ENCODE measurements around the gene FGB.

Gene FGB

DNA sequence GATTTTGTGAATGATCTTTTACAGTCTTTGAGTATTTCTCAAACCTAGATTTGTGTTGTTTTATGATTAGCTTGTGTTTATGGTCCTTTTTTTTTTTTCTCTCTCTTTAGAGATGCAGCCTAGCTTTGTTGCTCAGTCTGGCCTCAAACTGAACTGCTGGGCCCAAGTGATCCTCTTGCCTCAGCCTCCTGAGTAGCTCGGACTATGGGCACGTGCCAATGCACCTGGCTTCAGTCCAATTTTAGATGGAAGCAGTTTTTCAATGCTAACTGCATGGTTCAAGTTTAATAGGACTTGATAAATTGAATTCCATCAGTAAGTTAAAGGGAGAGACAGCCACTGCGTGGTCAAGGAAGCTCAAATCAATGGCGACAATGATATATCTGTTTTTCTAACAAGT lies 53.5 kb downstream of the FGB start:
- H3F3A ChIP-seq (ENCODE audit: insufficient read depth, low read length): no peaks in the 10 kb centered on the region
- H3K4me3 ChIP-seq (ENCODE audit: low read depth, low read length, poor library complexity, severe bottlenecking): no peak overlapping the region
- H3K36me3 ChIP-seq (ENCODE audit: insufficient read depth, low read length): no peaks in the 10 kb centered on the region
- no peak overlapping the region for H3K4me2 ChIP-seq (ENCODE audit: low read length)
- H3K9ac ChIP-seq (ENCODE audit: low read length): no peak overlapping the region
- H3K9me3 ChIP-seq (ENCODE audit: low read length): no peaks in the 10 kb centered on the region
- peaks cover 8% of the 10 kb centered on the region for H3K4me1 ChIP-seq (ENCODE audit: insufficient read depth, low read length, severe bottlenecking)
- no peak overlapping the region for H2AFZ ChIP-seq (ENCODE audit: low read length)
- no peaks in the 10 kb centered on the region for H3K9me2 ChIP-seq (ENCODE audit: low read depth, low read length)
- no peaks in the 10 kb centered on the region for H3K79me2 ChIP-seq (ENCODE audit: insufficient read depth, low read length)
- H3K27me3 ChIP-seq (ENCODE audit: insufficient read depth, low read length): no peaks in the 10 kb centered on the region
- no peaks in the 10 kb centered on the region for H4K20me1 ChIP-seq (ENCODE audit: insufficient read depth, low read length)
- H3K27ac ChIP-seq (ENCODE audit: low read depth, low read length, poor library complexity, severe bottlenecking): no peak overlapping the region
- TF ChIP-seq CTCF (IDR thresholded peaks at IDR 0.05; ENCODE audit: low read length): no peak
- TF ChIP-seq EZH2 (IDR thresholded peaks at IDR 0.05; ENCODE audit: borderline replicate concordance, low read length): no peak

GRCh38 chr4:154616731-154617130 lies 53.9 kb downstream of the FGB start:
- no peaks in the 10 kb centered on the region for H4K20me1 ChIP-seq (ENCODE audit: insufficient read depth, low read length)
- TF ChIP-seq CTCF (IDR thresholded peaks at IDR 0.05; ENCODE audit: low read length): no peak
- TF ChIP-seq EZH2 (IDR thresholded peaks at IDR 0.05; ENCODE audit: borderline replicate concordance, low read length): no peak
- H3K27me3 ChIP-seq (ENCODE audit: insufficient read depth, low read length): no peaks in the 10 kb centered on the region
- no peak overlapping the region for H3K9ac ChIP-seq (ENCODE audit: low read length)
- H3K36me3 ChIP-seq (ENCODE audit: insufficient read depth, low read length): no peaks in the 10 kb centered on the region
- no peaks in the 10 kb centered on the region for H3K79me2 ChIP-seq (ENCODE audit: insufficient read depth, low read length)
- H3K4me3 ChIP-seq (ENCODE audit: low read depth, low read length, poor library complexity, severe bottlenecking): no peak overlapping the region
- H2AFZ ChIP-seq (ENCODE audit: low read length): no peak overlapping the region
- H3K4me2 ChIP-seq (ENCODE audit: low read length): no peak overlapping the region
- H3F3A ChIP-seq (ENCODE audit: insufficient read depth, low read length): no peaks in the 10 kb centered on the region
- no peaks in the 10 kb centered on the region for H3K9me3 ChIP-seq (ENCODE audit: low read length)
- H3K27ac ChIP-seq (ENCODE audit: low read depth, low read length, poor library complexity, severe bottlenecking): no peak overlapping the region
- no peaks in the 10 kb centered on the region for H3K9me2 ChIP-seq (ENCODE audit: low read depth, low read length)
- peaks cover 8% of the 10 kb centered on the region for H3K4me1 ChIP-seq (ENCODE audit: insufficient read depth, low read length, severe bottlenecking)

DNA sequence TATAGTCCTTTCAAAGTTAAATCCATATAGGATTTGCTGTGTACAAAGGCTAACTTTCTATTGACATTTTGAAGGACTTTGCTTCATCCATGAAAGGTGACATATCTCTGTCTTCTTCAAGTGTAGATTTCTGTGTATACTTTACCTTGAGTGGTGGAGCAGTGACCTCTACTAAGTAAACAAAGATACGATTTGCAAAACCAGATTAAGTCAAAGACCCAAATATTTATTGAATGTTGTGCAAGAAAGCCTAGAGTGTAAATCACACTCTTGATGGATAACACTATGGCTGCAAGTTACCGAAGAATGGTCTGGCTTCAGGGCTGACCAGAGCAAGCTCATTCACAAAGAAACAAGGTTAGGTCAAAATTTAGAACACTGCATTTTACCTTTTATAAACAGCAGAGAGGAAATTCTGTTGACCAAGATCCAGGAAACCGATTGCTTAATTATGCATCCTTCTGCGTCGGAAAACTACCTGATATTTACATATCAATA lies 55.1 kb downstream of the FGB start:
- Histone ChIP-seq H3K4me1 (ENCODE audit: insufficient read depth, low read length, severe bottlenecking) (peaks cover 8% of the 10 kb centered on the region), H3K4me3 (ENCODE audit: low read depth, low read length, poor library complexity, severe bottlenecking) (no peak overlapping the region), H3F3A (ENCODE audit: insufficient read depth, low read length) (no peaks in the 10 kb centered on the region), H3K9me2 (ENCODE audit: low read depth, low read length) (no peaks in the 10 kb centered on the region), H3K79me2 (ENCODE audit: insufficient read depth, low read length) (no peaks in the 10 kb centered on the region), H3K4me2 (ENCODE audit: low read length) (no peak overlapping the region), H3K36me3 (ENCODE audit: insufficient read depth, low read length) (no peaks in the 10 kb centered on the region), H3K27ac (ENCODE audit: low read depth, low read length, poor library complexity, severe bottlenecking) (no peak overlapping the region), H3K9ac (ENCODE audit: low read length) (no peak overlapping the region), H3K27me3 (ENCODE audit: insufficient read depth, low read length) (no peaks in the 10 kb centered on the region), H3K9me3 (ENCODE audit: low read length) (no peaks in the 10 kb centered on the region), H2AFZ (ENCODE audit: low read length) (no peak overlapping the region), H4K20me1 (ENCODE audit: insufficient read depth, low read length) (no peaks in the 10 kb centered on the region)
- TF ChIP-seq CTCF (IDR thresholded peaks at IDR 0.05; ENCODE audit: low read length): no peak
- TF ChIP-seq EZH2 (IDR thresholded peaks at IDR 0.05; ENCODE audit: borderline replicate concordance, low read length): no peak

Measured in OCI-LY1 (cell line).